GM21447 (cell line): ENCODE data around the gene PPP1R14C.
"Not testable (repeated sequence)": the region's sequence is repeated elsewhere in the genome, so short reads cannot be mapped to it uniquely, and the experiment has no call there.

ENCODE experiments used
- ATAC-seq: cut with Tn5 transposase; IDR thresholded peaks from one replicate; pipeline ENCODE4 v1.9.1; 2021; ENCODE audit not compliant: unreplicated experiment

Gene PPP1R14C

DNA sequence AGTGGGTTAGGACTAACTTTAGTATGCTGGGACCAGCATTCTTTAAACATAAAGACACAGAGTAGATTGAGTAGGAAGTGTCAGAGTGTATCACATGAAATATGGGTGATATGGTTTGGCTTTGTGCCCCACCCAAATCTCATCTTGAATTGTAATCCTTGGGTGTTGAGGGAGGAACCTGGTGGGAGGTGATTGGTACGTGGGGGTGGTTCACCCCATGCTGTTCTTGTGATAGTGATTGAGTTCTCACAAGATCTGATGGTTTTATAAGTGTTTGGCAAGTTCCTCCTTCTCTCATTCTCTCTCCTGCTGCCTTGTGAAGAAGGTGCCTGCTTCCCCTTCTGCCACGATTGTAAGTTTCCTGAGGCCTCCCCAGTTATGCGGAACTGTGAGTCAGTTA is 5.1 kb upstream of the PPP1R14C start:
- not testable (repeated sequence) for ATAC-seq

GRCh38 chr6:150138638-150139037 is 4.2 kb upstream of the PPP1R14C start:
- ATAC-seq: no peak

DNA sequence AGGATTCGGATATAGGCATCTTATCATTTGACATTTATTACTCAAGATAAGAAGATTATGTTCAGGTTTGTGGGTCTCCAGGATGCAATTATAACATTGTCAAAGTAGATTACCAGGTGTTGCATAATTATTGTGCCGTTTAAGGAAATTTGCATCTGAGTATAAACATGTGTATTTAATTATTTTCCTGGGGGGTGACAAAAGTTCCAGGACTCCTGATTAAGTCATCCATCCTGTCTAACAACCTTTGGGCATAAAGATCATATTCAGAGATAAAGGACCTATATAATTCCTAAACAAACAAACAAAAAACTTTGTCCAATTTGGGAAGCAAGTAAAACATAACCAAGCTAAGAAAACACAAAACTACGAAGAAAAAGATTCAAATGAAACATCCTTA is 3.3 kb upstream of the PPP1R14C start:
- ATAC-seq: no peak

- ATAC-seq: no peak
Observed at GRCh38 chr6:150140236-150140969, 2.4 kb upstream of the PPP1R14C start.

- no peak for ATAC-seq
Observed at GRCh38 chr6:150142097-150142669, 661 bp upstream of the PPP1R14C start.

DNA sequence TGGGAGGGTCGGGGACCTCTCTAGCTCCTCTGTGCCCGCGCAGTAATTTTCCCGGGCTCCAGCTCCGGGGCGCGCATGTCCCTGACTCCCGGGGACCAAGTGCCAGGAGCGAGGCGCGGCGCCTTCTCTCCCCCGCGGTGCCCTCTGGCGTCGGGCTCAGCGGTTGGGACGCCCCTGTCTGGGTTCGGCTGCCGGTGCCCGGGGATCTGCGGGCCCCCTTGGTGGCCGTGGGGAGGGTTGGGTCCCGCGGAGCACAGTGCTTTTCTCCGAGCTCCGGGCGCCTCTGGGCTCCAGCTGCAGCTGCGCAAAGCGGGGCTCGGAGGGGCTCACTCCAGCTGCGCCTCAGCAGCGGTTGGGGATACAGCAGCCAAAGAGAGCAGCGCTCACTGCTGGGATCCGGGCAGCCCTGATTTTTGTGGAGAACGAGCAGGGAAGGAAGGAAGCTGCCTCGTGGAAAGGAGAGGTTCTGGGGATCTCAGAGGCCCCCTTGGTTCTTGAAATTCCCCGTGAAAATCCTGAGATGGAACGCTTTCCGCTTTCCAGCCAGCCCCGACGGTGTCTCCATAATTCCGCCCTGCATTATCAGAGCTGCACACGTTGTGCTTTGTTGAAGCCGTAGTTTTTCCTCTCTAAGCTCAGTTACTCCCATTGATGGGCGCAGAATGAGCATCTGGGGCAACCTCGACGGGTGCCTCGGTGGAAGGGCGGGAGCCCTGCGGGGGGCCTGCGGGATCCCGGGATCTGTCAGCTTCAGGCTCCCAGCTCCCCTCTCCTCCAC is 861 bp downstream of the PPP1R14C start:
- no peak for ATAC-seq

GRCh38 chr6:150144294-150144868 is 1.5 kb downstream of the PPP1R14C start:
- no peak for ATAC-seq

GRCh38 chr6:150145427-150145826 is 2.6 kb downstream of the PPP1R14C start:
- no peak for ATAC-seq

- ATAC-seq: no peak
Observed at GRCh38 chr6:150145830-150146229, 3.0 kb downstream of the PPP1R14C start.

DNA sequence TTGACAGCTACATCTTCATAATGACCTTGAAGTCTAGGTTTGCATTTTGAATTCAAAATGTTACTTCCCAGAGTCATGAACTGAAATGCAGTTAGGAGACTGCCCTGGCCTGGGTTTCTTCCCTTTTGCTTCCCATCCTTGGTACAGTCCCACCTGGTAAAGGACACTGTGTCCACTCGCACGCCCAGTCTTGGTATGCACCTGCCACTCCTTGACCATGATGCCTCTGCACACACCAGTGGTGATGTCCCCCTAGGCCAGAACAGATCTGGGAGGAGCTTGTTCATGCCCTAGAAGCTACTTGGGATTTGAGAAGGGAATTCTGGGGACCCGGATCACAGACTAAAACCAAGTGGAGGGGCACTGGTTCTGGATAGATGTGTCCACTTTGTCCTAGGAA is 3.6 kb downstream of the PPP1R14C start:
- no peak for ATAC-seq

GRCh38 chr6:150149146-150149545 is 6.3 kb downstream of the PPP1R14C start:
- ATAC-seq: no peak

- no peak for ATAC-seq
Observed at GRCh38 chr6:150150458-150150820, 7.6 kb downstream of the PPP1R14C start.

DNA sequence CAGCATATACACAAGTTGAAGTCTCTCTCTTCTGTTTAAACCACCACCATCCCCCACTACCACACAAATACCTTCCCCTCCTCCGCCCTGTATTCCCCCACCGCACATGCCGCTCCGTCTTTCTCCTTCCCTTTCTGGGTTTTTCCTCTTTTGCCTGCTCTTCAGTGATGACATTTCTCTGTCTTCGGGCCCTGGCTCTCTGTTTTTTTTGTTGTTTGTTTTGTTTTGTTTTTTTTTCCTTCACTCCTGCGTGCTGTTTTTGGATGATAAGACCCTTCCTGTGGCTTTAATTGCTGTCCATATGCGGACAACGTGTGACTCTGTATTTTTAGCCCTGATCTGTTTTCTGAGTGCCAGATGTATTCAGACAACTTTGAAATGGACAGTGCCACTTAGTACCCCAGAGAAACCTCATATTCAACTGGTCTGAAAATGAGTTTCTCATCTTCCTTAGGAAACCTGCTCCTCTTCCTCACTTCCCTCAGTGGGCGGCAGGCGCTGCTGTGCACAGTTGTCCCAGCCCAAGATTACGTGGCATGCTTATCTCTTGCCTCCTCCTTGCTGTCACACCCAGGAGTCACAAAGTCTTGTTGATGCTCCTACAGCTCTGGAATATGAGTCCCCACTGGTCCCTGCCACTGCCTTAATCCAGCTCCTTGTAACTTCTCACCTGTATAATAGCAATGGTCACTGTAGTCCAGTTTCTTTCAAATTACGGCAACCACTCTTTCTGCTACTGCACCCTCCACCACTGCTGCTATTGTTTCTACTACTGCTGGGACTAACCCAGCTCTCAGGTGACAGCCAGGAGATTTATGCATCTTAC is 8.2 kb downstream of the PPP1R14C start:
- ATAC-seq: no peak

- no peak for ATAC-seq
Observed at GRCh38 chr6:150152891-150153876, 10.3 kb downstream of the PPP1R14C start.

GRCh38 chr6:150153905-150154492 is 11.2 kb downstream of the PPP1R14C start:
- ATAC-seq: no peak

DNA sequence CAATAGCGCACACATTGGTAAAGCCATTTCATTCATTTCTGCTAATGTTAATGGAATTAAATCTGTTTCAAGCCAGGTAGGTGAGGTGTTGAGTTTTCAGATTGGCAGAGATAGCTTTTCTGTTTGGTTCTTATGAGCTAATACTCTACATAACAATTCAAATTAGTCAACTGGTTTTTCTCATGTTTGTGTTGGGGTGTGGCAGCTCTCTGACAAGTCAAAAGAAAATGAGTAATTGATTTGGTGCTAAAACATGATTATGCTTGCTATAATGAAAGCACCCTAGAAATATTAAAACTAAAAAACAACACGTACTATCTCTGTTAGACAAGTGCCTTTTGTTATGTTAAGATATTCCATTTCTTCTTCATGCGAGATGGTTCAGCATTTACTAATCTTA is 13.6 kb downstream of the PPP1R14C start:
- ATAC-seq: no peak

- no peak for ATAC-seq
Observed at GRCh38 chr6:150157081-150157480, 14.2 kb downstream of the PPP1R14C start.

- no peak for ATAC-seq
Observed at GRCh38 chr6:150159757-150160156, 16.9 kb downstream of the PPP1R14C start.

GRCh38 chr6:150163970-150164369 is 21.1 kb downstream of the PPP1R14C start:
- no peak for ATAC-seq
